Gastrocnemius medialis (tissue), 4 donors: Measurements from ENCODE around the gene KAZN. TPM values are rescaled to one million over a fixed set of nuclear protein-coding genes. Genes with fewer than 3 reads are reported as not detected.

ENCODE experiments used
- ATAC-seq, 2 donors: fragments of 150-250 bp; one replicate each; pipeline ENCODE4 v1.9.1; 2016
- DNase-seq, 2 donors: peaks; one replicate each; pipeline ENCODE4 v3.0.0-alpha.2; 2019
- H3K27ac ChIP-seq, 4 donors: fragments of 200-600 bp; sonication (generic); 1 replicate in 1 of 4; 2 replicates in 3 of 4; pipeline ENCODE4 v1.5.1; 2016 to 2018; ENCODE audit warnings: mild to moderate bottlenecking in 2 of 4, moderate library complexity in 1 of 4
- H3K27me3 ChIP-seq, 3 donors: fragments of 200-600 bp; sonication (generic) in 2 of 3; 1 replicate in 1 of 3; 2 replicates in 2 of 3; pipeline versions ENCODE4 v1.5.1 to v1.6.0; 2016 to 2019; ENCODE audit warnings: mild to moderate bottlenecking in 1 of 3, moderate library complexity in 1 of 3
- H3K36me3 ChIP-seq, 2 donors: fragments of 200-600 bp; sonication (generic) in 1 of 2; one replicate each; pipeline ENCODE4 v1.5.1; 2017 to 2018
- H3K4me1 ChIP-seq, 2 donors: fragments of 200-600 bp; sonication (generic) in 1 of 2; one replicate each; pipeline ENCODE4 v1.5.1; 2016 to 2017; ENCODE audit warnings: mild to moderate bottlenecking in 2 of 2
- H3K4me3 ChIP-seq, 4 donors: fragments of 200-600 bp; sonication (generic) in 3 of 4; 1 replicate in 1 of 4; 2 replicates in 3 of 4; pipeline ENCODE4 v1.5.1; 2016 to 2019; ENCODE audit warnings: mild to moderate bottlenecking in 2 of 4
- H3K9me3 ChIP-seq, 3 donors: fragments of 200-600 bp; sonication (generic) in 2 of 3; 1 replicate in 1 of 3; 2 replicates in 2 of 3; pipeline ENCODE4 v1.5.1; 2016 to 2019
- CTCF ChIP-seq, 5 experiments: fragments of 450-650 bp in 3 of 5; fragments of 200-600 bp in 2 of 5; sonication (generic) in 2 of 5; IDR thresholded peaks in 4 of 5; conservative IDR thresholded peaks in 1 of 5; 1 replicate in 4 of 5; 2 replicates in 1 of 5; pipeline ENCODE4 v1.5.1; 2016 to 2019; ENCODE audit warnings: antibody characterized with exemption in 5 of 5, mild to moderate bottlenecking in 3 of 5, moderate library complexity in 3 of 5
- POLR2A ChIP-seq, 2 donors: fragments of 450-650 bp; IDR thresholded peaks; one replicate each; pipeline ENCODE4 v1.6.1; 2017; ENCODE audit warnings: antibody characterized with exemption in 2 of 2, mild to moderate bottlenecking in 2 of 2, moderate library complexity in 2 of 2
- in situ Hi-C, 4 donors: fragments of 200-750 bp; cut with MboI; loops; one replicate each; pipeline versions ENCODE4 v1.15.0 to v1.8.0; 2017; ENCODE audit warnings: low sequenced_read_pairs in 4 of 4
- intact Hi-C: fragments of 100-400 bp; cut with DNase I; formaldehyde crosslinking; loops from one replicate; pipeline ENCODE4 v1.15.1; 2023; ENCODE audit warnings: low total_unique reads
- total RNA-seq, 4 donors: library from RNA; depleted of rRNA; stranded (reverse); fragments of >200 nt; gene quantifications; one replicate each; pipeline versions ENCODE4 v1.1.0 to v1.2.3, GENCODE V29; 2016

Gene KAZN
- total RNA-seq, 4 donors from 2014 or later = 0.05 to 2.2 (median 1.00) TPM

- no peaks in the 10 kb centered on the region for H3K9me3 ChIP-seq
- in situ Hi-C loops = loop anchor here in 1 of 4 donors (25.0 kb wide), 1 partner anchor 292 kb away; the partner anchor contains the start of gene CTRC
- H3K4me1 ChIP-seq = no peaks in the 10 kb centered on the region
- TF ChIP-seq CTCF (IDR thresholded peaks at IDR 0.05 in 4 of 5, conservative IDR thresholded peaks at IDR 0.05 in 1 of 5) (no peak), POLR2A (IDR thresholded peaks at IDR 0.05) (no peak)
- intact Hi-C loops = no loop called here
- H3K36me3 ChIP-seq = no peaks in the 10 kb centered on the region
- ATAC-seq (no peak), DNase-seq (no peak)
- H3K27ac ChIP-seq = no peak overlapping the region
- H3K4me3 ChIP-seq = no peak overlapping the region
- H3K27me3 ChIP-seq = peaks cover 0 to 6% (median 6%) of the 10 kb centered on the region in 3 donors
Measured at GRCh38 chr1:15145327-15145726, 546.8 kb downstream of the KAZN start.

GRCh38 chr1:15146142-15146680 is 547.7 kb downstream of the KAZN start:
- in situ Hi-C loops (loop anchor here in 1 of 4 donors (25.0 kb wide), 1 partner anchor 291 kb away; the partner anchor contains the start of gene CTRC), intact Hi-C loops (no loop called here)
- DNase-seq = no peak
- H3K9me3 ChIP-seq = no peaks in the 10 kb centered on the region
- TF ChIP-seq CTCF (IDR thresholded peaks at IDR 0.05 in 4 of 5, conservative IDR thresholded peaks at IDR 0.05 in 1 of 5) = no peak
- TF ChIP-seq POLR2A (IDR thresholded peaks at IDR 0.05) = no peak
- no peaks in the 10 kb centered on the region for H3K36me3 ChIP-seq
- H3K27ac ChIP-seq = no peak overlapping the region
- no peaks in the 10 kb centered on the region for H3K4me1 ChIP-seq
- peaks cover 0 to 10% (median 7%) of the 10 kb centered on the region in 3 donors for H3K27me3 ChIP-seq
- H3K4me3 ChIP-seq = no peak overlapping the region
- no peak for ATAC-seq

GRCh38 chr1:15146971-15147376 is 548.5 kb downstream of the KAZN start:
- H3K27ac ChIP-seq = no peak overlapping the region
- H3K9me3 ChIP-seq = no peaks in the 10 kb centered on the region
- no peak overlapping the region for H3K4me3 ChIP-seq
- H3K36me3 ChIP-seq = no peaks in the 10 kb centered on the region
- in situ Hi-C loops (loop anchor here in 1 of 4 donors (25.0 kb wide), 1 partner anchor 290 kb away; the partner anchor contains the start of gene CTRC), intact Hi-C loops (no loop called here)
- DNase-seq = no peak
- peaks cover 2 to 14% (median 12%) of the 10 kb centered on the region in 3 donors for H3K27me3 ChIP-seq
- ATAC-seq = no peak
- no peaks in the 10 kb centered on the region for H3K4me1 ChIP-seq
- TF ChIP-seq POLR2A (IDR thresholded peaks at IDR 0.05) (no peak), CTCF (IDR thresholded peaks at IDR 0.05 in 4 of 5, conservative IDR thresholded peaks at IDR 0.05 in 1 of 5) (no peak)

GRCh38 chr1:15148004-15148403 is 549.5 kb downstream of the KAZN start:
- no peak overlapping the region for H3K27ac ChIP-seq
- peaks cover 2 to 18% (median 16%) of the 10 kb centered on the region in 3 donors for H3K27me3 ChIP-seq
- H3K4me3 ChIP-seq = no peak overlapping the region
- TF ChIP-seq POLR2A (IDR thresholded peaks at IDR 0.05) = no peak
- no peak for TF ChIP-seq CTCF (IDR thresholded peaks at IDR 0.05 in 4 of 5, conservative IDR thresholded peaks at IDR 0.05 in 1 of 5)
- ATAC-seq (no peak), DNase-seq (no peak)
- H3K4me1 ChIP-seq = peaks cover 0 to 7% of the 10 kb centered on the region in 2 donors
- H3K36me3 ChIP-seq = no peaks in the 10 kb centered on the region
- H3K9me3 ChIP-seq = no peaks in the 10 kb centered on the region
- intact Hi-C loops (no loop called here), in situ Hi-C loops (loop anchor here in 1 of 4 donors (25.0 kb wide), 1 partner anchor 289 kb away; the partner anchor contains the start of gene CTRC)
